ENCODE measurements around the gene ADH1A.
"Not testable (repeated sequence)": the region's sequence is repeated elsewhere in the genome, so short reads cannot be mapped to it uniquely, and the experiment has no call there.

ADH1A gene

DNA sequence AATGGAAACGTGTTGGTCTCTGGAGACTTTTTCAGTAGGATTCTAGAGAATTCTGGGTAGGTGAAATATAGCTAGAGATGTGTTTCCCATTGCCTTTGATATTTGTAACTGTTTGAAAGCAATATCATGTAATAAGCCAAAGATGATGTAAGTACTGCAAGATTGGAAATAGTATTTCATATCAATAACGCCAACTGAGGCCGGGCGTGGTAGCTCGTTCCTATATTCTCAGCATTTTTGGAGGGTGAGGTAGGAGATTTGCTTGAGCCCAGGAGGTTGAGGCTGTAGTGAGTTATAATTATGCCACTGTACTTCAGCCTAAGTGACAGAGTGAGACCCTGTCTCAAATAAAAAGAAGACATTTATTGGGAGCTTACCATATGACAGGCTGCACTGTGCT, 9.5 kb downstream of the ADH1A start:
- no peak for DNase-seq (ENCODE audit: low read depth)

DNA sequence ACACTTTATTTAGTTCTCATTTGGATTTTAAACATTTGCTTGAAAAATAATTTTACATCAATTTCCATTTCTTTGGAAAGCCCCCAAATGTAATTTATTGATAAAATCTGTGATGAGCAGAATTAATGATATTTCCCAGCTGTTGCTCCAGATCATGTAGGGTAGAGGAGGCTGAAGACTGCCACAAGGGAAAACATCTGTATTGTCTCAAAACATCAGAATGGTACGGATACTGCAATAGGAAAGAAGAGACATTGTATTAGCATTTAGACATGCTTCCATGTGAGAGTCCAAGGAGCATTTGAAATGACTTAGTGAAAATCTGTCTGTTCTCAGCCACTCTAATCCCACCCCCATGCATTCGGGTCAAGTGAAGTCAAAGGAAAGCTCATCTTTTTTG, 14.4 kb downstream of the ADH1A start:
- DNase-seq (ENCODE audit: low read depth) = no peak

DNA sequence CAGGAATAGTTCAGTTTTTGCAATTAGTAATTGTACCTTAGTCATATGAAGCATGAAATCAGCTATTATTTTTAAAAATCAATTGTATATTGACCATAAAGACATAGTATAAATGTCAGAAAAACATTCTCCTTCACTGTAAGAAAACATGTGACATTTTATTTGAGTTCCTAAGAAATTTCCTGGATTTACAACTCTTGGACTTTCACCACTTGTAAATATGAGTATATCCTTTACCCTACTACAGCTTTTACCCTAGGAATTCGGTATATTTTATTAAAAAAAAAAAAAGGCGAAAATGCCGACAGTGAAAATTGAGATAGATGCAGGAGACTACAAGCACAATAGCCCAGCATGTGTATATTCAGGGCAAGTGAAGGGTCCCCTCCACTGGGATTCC, 14.9 kb downstream of the ADH1A start:
- no peak for DNase-seq (ENCODE audit: low read depth)

DNA sequence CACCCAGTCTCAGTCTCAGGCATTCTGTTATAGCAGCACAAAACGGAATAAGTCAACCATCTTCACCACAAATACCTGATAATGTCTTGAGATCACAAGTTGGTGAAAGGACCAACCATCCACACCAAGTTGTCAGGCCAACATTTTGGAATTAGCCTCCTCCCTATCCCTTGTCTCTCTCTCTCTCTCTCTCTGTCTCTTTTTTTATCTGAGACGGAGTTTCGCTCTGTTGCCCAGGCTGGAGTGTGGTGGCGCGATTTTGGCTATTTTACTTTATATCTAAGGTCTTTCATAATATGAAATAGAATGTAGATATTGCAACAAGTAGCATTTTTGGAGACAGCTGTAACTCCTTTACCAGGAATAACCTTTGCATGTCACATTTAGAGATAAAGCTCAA, 15.7 kb downstream of the ADH1A start:
- DNase-seq (ENCODE audit: low read depth) = no peak

DNA sequence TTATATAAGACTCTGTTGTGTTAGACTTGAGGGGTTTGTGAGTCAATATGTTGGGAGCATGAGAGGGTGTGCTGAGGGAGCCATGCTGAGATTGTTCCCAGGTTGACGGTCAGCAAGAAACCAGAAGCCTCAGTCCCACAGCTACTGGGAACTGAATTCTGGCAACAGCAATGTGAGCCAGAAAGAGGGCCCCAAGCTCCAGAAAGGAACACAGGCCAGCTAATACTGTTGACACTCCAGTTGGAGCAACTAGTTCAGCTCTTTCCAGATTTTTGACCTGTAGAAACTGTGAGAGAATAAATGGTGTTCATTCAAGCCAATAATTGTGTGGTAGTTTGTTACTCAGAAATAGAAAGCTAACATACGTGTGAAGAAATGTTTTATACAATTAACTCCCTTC, 17.1 kb downstream of the ADH1A start:
- no peak for DNase-seq (ENCODE audit: low read depth)

DNA sequence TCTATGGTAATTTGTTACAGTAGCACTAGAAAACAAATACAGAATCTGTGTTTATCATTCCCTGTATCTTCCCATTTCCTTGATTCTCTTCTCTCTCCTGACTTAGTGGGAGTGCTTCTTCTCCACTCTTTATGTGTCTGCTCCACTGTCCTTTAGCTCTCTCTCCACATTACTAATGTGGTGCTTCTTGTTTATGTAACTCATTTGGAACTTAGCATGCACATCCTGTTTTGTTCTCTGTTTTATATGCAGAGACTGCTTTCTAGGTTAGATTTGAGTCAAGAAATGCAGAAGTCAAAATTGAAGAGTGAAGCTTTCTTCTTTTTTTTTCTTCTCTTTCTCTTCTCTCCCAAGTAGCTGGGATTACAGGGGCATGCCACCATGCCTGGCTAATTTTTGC, 25.9 kb downstream of the ADH1A start:
- DNase-seq (ENCODE audit: low read depth) = no peak

DNA sequence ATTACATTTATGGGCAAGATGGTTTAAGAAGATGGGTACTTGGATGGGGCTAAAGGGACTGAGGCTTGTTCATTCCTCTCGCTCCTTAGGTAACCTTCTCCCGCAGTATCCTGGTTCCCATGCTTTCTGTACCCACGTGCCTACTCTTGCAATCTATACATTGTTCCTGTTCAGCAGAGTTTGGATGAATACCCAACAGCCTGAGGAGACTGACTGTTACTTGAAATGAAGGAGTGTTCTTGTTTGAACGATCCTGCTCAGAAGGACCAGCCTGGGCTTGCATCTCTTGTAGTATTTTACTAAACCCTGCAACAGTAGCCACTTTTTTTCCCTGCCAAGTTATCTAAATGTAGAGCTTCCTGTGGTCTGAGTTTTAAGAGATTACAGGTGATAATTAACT, 38.0 kb downstream of the ADH1A start:
- DNase-seq (ENCODE audit: low read depth) = no peak

DNA sequence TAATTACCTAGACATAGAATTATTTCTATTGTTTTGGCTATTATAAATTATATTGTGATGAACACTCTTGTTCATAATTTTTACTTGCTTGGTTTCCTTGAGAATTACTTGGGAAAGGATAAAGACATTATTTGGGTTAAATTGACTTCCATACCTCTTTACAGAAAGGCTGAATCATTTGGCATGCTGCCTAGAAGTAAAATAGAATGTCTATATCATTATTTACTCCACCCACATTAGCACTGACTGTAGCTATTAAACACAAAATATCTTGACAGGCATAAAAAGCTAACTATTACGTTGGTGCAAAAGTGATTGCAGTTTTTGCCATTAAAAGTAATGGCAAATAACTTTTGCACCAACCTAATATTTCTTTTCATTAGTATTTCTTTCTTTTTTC, 42.1 kb downstream of the ADH1A start:
- no peak for DNase-seq (ENCODE audit: low read depth)

DNA sequence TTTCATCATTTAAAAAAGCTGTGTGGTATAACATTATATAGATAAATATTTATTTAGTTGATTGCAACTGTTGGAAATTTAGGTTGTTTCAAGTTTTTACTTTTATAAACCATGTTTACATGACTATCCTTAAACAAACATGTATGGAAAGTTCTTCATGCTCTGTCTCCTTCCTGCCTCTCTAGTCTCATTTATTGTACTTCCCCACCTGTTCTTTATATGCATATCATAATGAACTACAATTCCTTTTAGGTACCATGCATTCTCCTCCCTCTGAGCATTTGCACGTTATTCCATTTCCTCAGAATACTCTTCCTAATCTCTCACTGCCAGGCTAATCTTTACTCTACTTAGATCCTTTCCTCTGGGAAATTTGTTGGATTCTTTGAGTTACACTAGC, 54.8 kb downstream of the ADH1A start:
- no peak for DNase-seq (ENCODE audit: low read depth)

DNA sequence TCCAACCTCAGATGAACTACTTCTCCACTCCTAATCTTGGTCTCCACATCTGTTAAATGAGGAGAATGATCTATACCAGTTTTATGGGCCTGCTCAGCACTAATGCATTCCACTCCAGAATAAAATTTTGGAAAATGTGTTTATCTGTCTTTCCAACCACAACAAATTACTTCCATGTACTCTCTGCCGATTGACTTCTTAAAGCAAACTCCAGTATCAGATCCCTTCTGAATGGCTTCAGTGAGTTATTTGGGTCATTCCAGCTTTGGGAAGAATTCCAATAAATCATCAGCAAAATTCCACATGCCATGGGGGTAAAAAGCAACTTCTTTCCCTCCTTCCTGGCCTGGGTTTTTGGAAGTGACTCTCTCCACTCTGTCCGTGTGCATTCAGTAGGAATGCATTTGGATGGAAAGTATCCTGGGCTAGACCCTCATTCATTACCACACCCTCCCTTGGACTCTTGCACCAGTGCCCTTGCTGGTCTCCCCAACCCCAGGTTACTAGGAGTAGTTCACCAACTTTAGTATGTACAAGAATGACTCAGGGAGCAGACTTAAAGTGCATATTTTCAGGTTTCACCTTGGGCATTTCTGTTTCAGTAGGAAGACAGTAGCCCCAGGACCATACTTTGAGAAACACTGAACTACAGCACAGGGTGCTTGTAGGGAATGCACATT, 56.3 kb downstream of the ADH1A start:
- no peak for DNase-seq (ENCODE audit: low read depth)

DNA sequence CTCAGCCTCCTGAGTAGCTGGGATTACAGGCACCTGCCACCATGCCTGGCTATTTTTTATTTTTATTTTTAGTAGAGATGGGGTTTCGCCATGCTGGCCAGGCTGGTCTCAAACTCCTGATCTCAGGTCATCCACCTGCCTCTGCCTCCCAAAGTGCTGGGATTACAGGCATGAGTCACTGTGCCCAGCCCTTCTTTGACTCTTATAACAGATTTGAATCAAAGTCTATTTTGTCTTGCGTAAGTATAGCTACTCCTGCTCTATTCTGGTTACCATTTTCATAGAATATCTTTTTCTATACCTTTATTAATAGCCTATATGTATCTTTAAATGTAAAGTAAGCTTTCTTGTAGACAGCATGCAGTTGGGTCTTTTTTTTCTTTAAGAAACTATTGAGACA, 57.4 kb downstream of the ADH1A start:
- DNase-seq (ENCODE audit: low read depth) = not testable (repeated sequence)

DNA sequence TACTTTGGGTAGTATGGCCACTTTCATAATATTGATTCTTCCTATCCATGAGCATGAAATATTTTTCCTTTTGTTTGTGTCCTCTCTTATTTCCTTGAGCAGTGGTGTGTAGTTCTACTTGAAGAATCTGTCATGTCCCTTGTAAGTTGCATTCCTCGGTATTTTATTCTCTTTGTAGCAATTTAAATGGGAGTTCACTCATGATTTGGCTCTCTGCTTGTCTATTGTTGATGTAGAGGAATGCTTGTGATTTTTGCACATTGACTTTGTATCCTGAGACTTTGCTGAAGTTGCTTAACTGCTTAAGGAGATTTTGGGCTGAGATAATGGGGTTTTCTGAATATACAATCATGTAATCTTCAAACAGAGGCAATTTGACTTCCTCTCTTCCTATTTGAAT, 62.1 kb downstream of the ADH1A start:
- DNase-seq (ENCODE audit: low read depth) = not testable (repeated sequence)

DNA sequence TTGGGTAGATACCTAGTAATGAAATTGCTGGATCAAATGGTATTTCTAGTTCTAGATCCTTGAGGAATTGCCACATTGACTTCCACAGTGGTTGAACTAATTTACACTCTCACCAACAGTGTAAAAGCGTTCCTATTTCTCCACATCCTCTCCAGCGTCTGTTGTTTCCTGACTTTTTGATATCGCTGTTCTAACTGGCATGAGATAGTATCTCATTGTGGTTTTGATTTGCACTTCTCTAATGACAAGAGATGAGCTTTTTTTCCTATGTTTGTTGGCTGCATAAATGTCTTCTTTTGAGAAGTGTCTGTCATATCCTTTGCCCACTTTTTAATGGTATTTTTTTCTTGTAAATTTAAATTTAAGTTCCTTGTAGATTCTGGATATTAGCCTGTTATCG, 63.1 kb downstream of the ADH1A start:
- DNase-seq (ENCODE audit: low read depth) = not testable (repeated sequence)

Measured in stimulated activated CD8-positive, alpha-beta memory T cell treated with anti-CD3 and anti-CD28 coated beads, Interleukin-7, amount 100 ng/mL, for 24 hours (primary cell).